ENCODE data around the gene CRTAC1. TPM values are rescaled to one million over a fixed set of nuclear protein-coding genes. Genes with fewer than 3 reads are reported as not detected.

CRTAC1 gene
- total RNA-seq, 1 experiment from 2014 or later = not detected

- no peaks in the 10 kb centered on the region for H3K4me1 ChIP-seq (ENCODE audit: insufficient read depth, low read length, poor library complexity, severe bottlenecking)
- no peaks in the 10 kb centered on the region for H3K9me3 ChIP-seq (ENCODE audit: low read depth, low read length, poor library complexity, severe bottlenecking)
- peaks cover 52% of the 10 kb centered on the region for H3K27me3 ChIP-seq (replicated peaks; ENCODE audit: insufficient read depth, low read depth, low read length, poor library complexity)
- intact Hi-C loops (cut with micrococcal nuclease; ENCODE audit: unreplicated experiment) = no loop called here
- DNase-seq (ENCODE audit: low spot score) = no peak
- no peaks in the 10 kb centered on the region for H3K36me3 ChIP-seq (ENCODE audit: insufficient read depth, low read length, poor library complexity, severe bottlenecking)
- TF ChIP-seq CTCF (conservative IDR thresholded peaks at IDR 0.05; ENCODE audit: low read depth, low read length) = no peak
- TF ChIP-seq EZH2 (IDR thresholded peaks at IDR 0.05; ENCODE audit: borderline replicate concordance, low read depth, low read length, poor library complexity, severe bottlenecking) = no peak
- H3K4me3 ChIP-seq (ENCODE audit: low read depth, low read length, poor library complexity, severe bottlenecking) = no peak overlapping the region
- no TSS peak for BruUV-seq (replicated peaks)
- ChIA-PET POLR2A (ENCODE audit: low non-redundant PET) (no interaction called here), CTCF (no interaction called here)
- no peak overlapping the region for H3K27ac ChIP-seq (ENCODE audit: low read depth, low read length, poor library complexity, severe bottlenecking)
Observed at GRCh38 chr10:97921581-97922021, 108.8 kb downstream of the CRTAC1 start.

GRCh38 chr10:97920865-97921264 is 109.6 kb downstream of the CRTAC1 start:
- DNase-seq (ENCODE audit: low spot score) = no peak
- Histone ChIP-seq H3K36me3 (ENCODE audit: insufficient read depth, low read length, poor library complexity, severe bottlenecking) (no peaks in the 10 kb centered on the region), H3K9me3 (ENCODE audit: low read depth, low read length, poor library complexity, severe bottlenecking) (no peaks in the 10 kb centered on the region), H3K4me1 (ENCODE audit: insufficient read depth, low read length, poor library complexity, severe bottlenecking) (no peaks in the 10 kb centered on the region), H3K27ac (ENCODE audit: low read depth, low read length, poor library complexity, severe bottlenecking) (no peak overlapping the region), H3K4me3 (ENCODE audit: low read depth, low read length, poor library complexity, severe bottlenecking) (no peak overlapping the region), H3K27me3 (replicated peaks; ENCODE audit: insufficient read depth, low read depth, low read length, poor library complexity) (peaks cover 59% of the 10 kb centered on the region)
- intact Hi-C loops (cut with micrococcal nuclease; ENCODE audit: unreplicated experiment) = no loop called here
- TF ChIP-seq EZH2 (IDR thresholded peaks at IDR 0.05; ENCODE audit: borderline replicate concordance, low read depth, low read length, poor library complexity, severe bottlenecking) (no peak), CTCF (conservative IDR thresholded peaks at IDR 0.05; ENCODE audit: low read depth, low read length) (no peak)
- BruUV-seq (replicated peaks) = no TSS peak
- POLR2A ChIA-PET (ENCODE audit: low non-redundant PET) = no interaction called here
- CTCF ChIA-PET = no interaction called here

DNA sequence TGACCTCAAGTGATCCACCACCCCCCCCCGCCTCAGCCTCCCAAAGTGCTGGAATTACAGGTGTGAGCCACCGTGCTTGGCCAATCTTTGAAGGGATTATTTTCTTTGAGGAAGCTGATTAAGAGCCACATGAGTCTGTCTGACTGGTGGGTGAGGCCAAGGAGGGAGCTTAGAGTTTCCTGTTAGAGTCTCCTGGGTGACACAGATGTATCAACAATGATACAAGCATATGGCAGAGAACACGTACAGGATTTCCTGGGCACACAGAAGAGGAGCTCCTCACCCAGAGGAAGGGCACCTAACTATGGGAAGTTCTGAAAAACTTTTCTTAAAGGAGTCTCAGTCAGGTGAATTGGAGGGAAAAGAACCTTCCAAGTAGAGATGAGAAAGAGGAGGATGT is 111.4 kb downstream of the CRTAC1 start:
- ChIA-PET POLR2A (ENCODE audit: low non-redundant PET) (no interaction called here), CTCF (interaction anchor here (0.9 kb wide), 1 partner anchor 127 kb away, joined by 3 read pairs; no protein-coding TSS in a partner anchor)
- no peak for TF ChIP-seq EZH2 (IDR thresholded peaks at IDR 0.05; ENCODE audit: borderline replicate concordance, low read depth, low read length, poor library complexity, severe bottlenecking)
- no peak for TF ChIP-seq CTCF (conservative IDR thresholded peaks at IDR 0.05; ENCODE audit: low read depth, low read length)
- BruUV-seq (replicated peaks) = no TSS peak
- Histone ChIP-seq H3K9me3 (ENCODE audit: low read depth, low read length, poor library complexity, severe bottlenecking) (no peaks in the 10 kb centered on the region), H3K4me1 (ENCODE audit: insufficient read depth, low read length, poor library complexity, severe bottlenecking) (no peaks in the 10 kb centered on the region), H3K27me3 (replicated peaks; ENCODE audit: insufficient read depth, low read depth, low read length, poor library complexity) (peaks cover 61% of the 10 kb centered on the region), H3K4me3 (ENCODE audit: low read depth, low read length, poor library complexity, severe bottlenecking) (no peak overlapping the region), H3K27ac (ENCODE audit: low read depth, low read length, poor library complexity, severe bottlenecking) (no peak overlapping the region), H3K36me3 (ENCODE audit: insufficient read depth, low read length, poor library complexity, severe bottlenecking) (no peaks in the 10 kb centered on the region)
- intact Hi-C loops (cut with micrococcal nuclease; ENCODE audit: unreplicated experiment) = no loop called here
- no peak for DNase-seq (ENCODE audit: low spot score)
